B cell (primary cell): ENCODE results near the gene CDT1. TPM values are rescaled to one million over a fixed set of nuclear protein-coding genes. Genes with fewer than 3 reads are reported as not detected.

Source experiments
- ATAC-seq: fragments of 200-7000 bp; cut with Tn5 transposase; one replicate; pipeline ENCODE4 v1.10.0; 2021; ENCODE audit warnings: low read depth, mild to moderate bottlenecking, moderate number of reproducible peaks, moderate library complexity
- CTCF ChIA-PET: fragments of 350-600 bp; sonication (Branson Sonifier 250); formaldehyde crosslinking; loops from one replicate; lab custom pipeline; 2021; ENCODE audit warnings: antibody characterized with exemption, inconsistent platforms; lab: Charles Lee
- POLR2A ChIA-PET: fragments of 350-600 bp; sonication (Branson Sonifier 250); formaldehyde crosslinking; loops from one replicate; lab custom pipeline; 2021; ENCODE audit warnings: antibody characterized with exemption; lab: Charles Lee
- DNase-seq: peaks from one replicate; pipeline ENCODE4 v3.0.0; 2013
- H2AFZ ChIP-seq: 2 replicates; pipeline ENCODE4 v1.6.1; 2012; ENCODE audit warnings: mild to moderate bottlenecking, low read depth, low read length; ENCODE audit not compliant: insufficient read depth, poor library complexity, severe bottlenecking
- H3K27ac ChIP-seq, 2 donors: 1 replicate in 1 of 2; 2 replicates in 1 of 2; pipeline ENCODE4 v1.5.1; 2012 to 2013; ENCODE audit warnings: low read length in 2 of 2, mild to moderate bottlenecking in 2 of 2, moderate library complexity in 1 of 2
- H3K27me3 ChIP-seq, 4 experiments: fragments of 200-600 bp in 1 of 4; sonication (generic) in 1 of 4; replicated peaks in 1 of 4; 1 replicate in 2 of 4; 2 replicates in 2 of 4; pipeline versions ENCODE4 v1.6.1 to v1.7.0; 2013 to 2016; ENCODE audit warnings: low read length in 3 of 4, mild to moderate bottlenecking in 2 of 4, mixed read lengths in 1 of 4, moderate library complexity in 1 of 4; ENCODE audit not compliant: insufficient read depth in 4 of 4, control insufficient read depth in 3 of 4; ENCODE audit errors: control extremely low read depth in 1 of 4
- H3K36me3 ChIP-seq, 2 experiments: replicated peaks in 1 of 2; 1 replicate in 1 of 2; 2 replicates in 1 of 2; pipeline versions ENCODE4 v1.6.1 to v1.7.1; 2013; ENCODE audit warnings: low read length in 1 of 2; ENCODE audit not compliant: insufficient read depth in 2 of 2, control insufficient read depth in 1 of 2; ENCODE audit errors: control extremely low read depth in 1 of 2, extremely low read depth in 1 of 2
- H3K4me1 ChIP-seq, 2 donors: fragments of 200-600 bp in 1 of 2; sonication (generic) in 1 of 2; 1 replicate in 1 of 2; 2 replicates in 1 of 2; pipeline versions ENCODE4 v1.5.1 to v1.6.1; 2013 to 2017; ENCODE audit warnings: low read length in 2 of 2; ENCODE audit not compliant: control insufficient read depth in 2 of 2, insufficient read depth in 2 of 2
- H3K4me2 ChIP-seq: replicated peaks from 2 replicates; pipeline ENCODE3; 2012; ENCODE audit warnings: mild to moderate bottlenecking, low read depth, low read length; ENCODE audit not compliant: poor library complexity, severe bottlenecking
- H3K4me3 ChIP-seq, 5 experiments: fragments of 200-600 bp in 1 of 5; sonication (generic) in 1 of 5; 1 replicate in 3 of 5; 2 replicates in 2 of 5; pipeline versions ENCODE4 v1.5.1 to v1.7.0; 2011 to 2016; ENCODE audit warnings: low read length in 4 of 5, mild to moderate bottlenecking in 4 of 5, low read depth in 2 of 5, control low read depth in 1 of 5, moderate library complexity in 1 of 5; ENCODE audit not compliant: insufficient read depth in 1 of 5; ENCODE audit errors: control extremely low read depth in 1 of 5, extremely low read depth in 1 of 5
- H3K79me2 ChIP-seq: fragments of 200-600 bp; sonication (generic); one replicate; pipeline ENCODE4 v1.6.0; 2016; ENCODE audit warnings: low read length; ENCODE audit not compliant: control insufficient read depth, insufficient read depth
- H3K9ac ChIP-seq: fragments of 200-600 bp; sonication (generic); 2 replicates; pipeline ENCODE4 v1.6.1; 2017; ENCODE audit warnings: mild to moderate bottlenecking, low read length, moderate library complexity
- H3K9me3 ChIP-seq, 3 donors: one replicate each; pipeline versions ENCODE4 v1.6.1 to v1.7.1; 2013; ENCODE audit warnings: low read length in 2 of 3; ENCODE audit not compliant: control insufficient read depth in 2 of 3, insufficient read depth in 1 of 3; ENCODE audit errors: control extremely low read depth in 1 of 3
- H4K20me1 ChIP-seq: 2 replicates; pipeline ENCODE4 v1.6.0; 2012; ENCODE audit warnings: mild to moderate bottlenecking, low read length; ENCODE audit not compliant: insufficient read depth, control insufficient read depth, poor library complexity, severe bottlenecking
- H3K27ac Mint-ChIP-seq: one replicate; pipeline ENCODE4 v1.8.0; 2021; ENCODE audit warnings: mixed read lengths
- H3K27me3 Mint-ChIP-seq: one replicate; pipeline ENCODE4 v1.8.0; 2021; ENCODE audit warnings: mixed read lengths
- H3K4me1 Mint-ChIP-seq: one replicate; pipeline ENCODE4 v1.8.0; 2021; ENCODE audit warnings: mixed read lengths
- H3K4me3 Mint-ChIP-seq: one replicate; pipeline ENCODE4 v1.8.0; 2021; ENCODE audit warnings: mixed read lengths
- H3K9me3 Mint-ChIP-seq: one replicate; pipeline ENCODE4 v1.8.0; 2022; ENCODE audit warnings: mixed read lengths; ENCODE audit not compliant: insufficient read depth
- EZH2 ChIP-seq: IDR thresholded peaks from 2 replicates; pipeline ENCODE4 v1.6.1; 2012; ENCODE audit warnings: borderline replicate concordance, low read depth, mild to moderate bottlenecking, moderate library complexity, low read length; ENCODE audit not compliant: insufficient read depth, poor library complexity, severe bottlenecking
- WGBS: methylation state at CpG from one replicate; pipeline ENCODE4 v1.1.5; 2013; ENCODE audit warnings: missing lambda C conversion rate; ENCODE audit not compliant: insufficient coverage; 5-methylcytosine and 5-hydroxymethylcytosine counted together
- intact Hi-C: fragments of 100-400 bp; cut with micrococcal nuclease; formaldehyde crosslinking; loops from one replicate; pipeline ENCODE4 v1.10.0; 2022
- polyA plus RNA-seq: library from polyadenylated mRNA; depleted of rRNA; stranded (reverse); fragments of >200 nt; gene quantifications from 2 replicates; pipeline ENCODE4 v1.2.3, GENCODE V29; 2012
- total RNA-seq, 2 donors: library from RNA; stranded (reverse); fragments of 120-200 nt in 1 of 2; gene quantifications; 1 replicate in 1 of 2; 2 replicates in 1 of 2; pipeline versions ENCODE4 v1.2.3 to v1.2.4, GENCODE V29; 2013 to 2022
- TF ChIP-seq, protein P1 (sequence below): fragments of 200-600 bp; IDR thresholded peaks from one replicate; pipeline ENCODE4 v1.8.0; 2022; ENCODE audit warnings: antibody characterized with exemption, mild to moderate bottlenecking

The CDT1 gene
- total and polyA plus RNA-seq, 2 donors (not counting 1 experiment from before 2014, with no cell fraction given), result 0.27 to 0.36 TPM

GRCh38 chr16:88768071-88768783, 35.4 kb upstream of the CDT1 start:
- ATAC-seq (no peak), DNase-seq (no peak)
- H3K9ac ChIP-seq, result no peak overlapping the region
- peaks cover 0 to 4% of the 10 kb centered on the region in 2 experiments for H3K36me3 ChIP-seq
- Mint-ChIP-seq H3K4me1 (peaks cover 56% of the 10 kb centered on the region), H3K27me3 (no peaks in the 10 kb centered on the region), H3K4me3 (no peak overlapping the region), H3K27ac (peak overlapping the region; percentile 81), H3K9me3 (no peaks in the 10 kb centered on the region)
- ChIA-PET POLR2A (interaction anchor here (2.1 kb wide), 1 partner anchor 13 kb away, joined by 7 read pairs; no protein-coding TSS in a partner anchor), CTCF (interaction anchor here (2.7 to 8.4 kb wide), 2 partner anchors 14 to 31 kb away, joined by 18 to 68 read pairs; partner anchors contain the start of gene PIEZO1)
- H3K4me1 ChIP-seq, result peaks cover 52 to 66% of the 10 kb centered on the region in 2 donors
- TF ChIP-seq EZH2, result no peak
- TF ChIP-seq, protein P1, sequence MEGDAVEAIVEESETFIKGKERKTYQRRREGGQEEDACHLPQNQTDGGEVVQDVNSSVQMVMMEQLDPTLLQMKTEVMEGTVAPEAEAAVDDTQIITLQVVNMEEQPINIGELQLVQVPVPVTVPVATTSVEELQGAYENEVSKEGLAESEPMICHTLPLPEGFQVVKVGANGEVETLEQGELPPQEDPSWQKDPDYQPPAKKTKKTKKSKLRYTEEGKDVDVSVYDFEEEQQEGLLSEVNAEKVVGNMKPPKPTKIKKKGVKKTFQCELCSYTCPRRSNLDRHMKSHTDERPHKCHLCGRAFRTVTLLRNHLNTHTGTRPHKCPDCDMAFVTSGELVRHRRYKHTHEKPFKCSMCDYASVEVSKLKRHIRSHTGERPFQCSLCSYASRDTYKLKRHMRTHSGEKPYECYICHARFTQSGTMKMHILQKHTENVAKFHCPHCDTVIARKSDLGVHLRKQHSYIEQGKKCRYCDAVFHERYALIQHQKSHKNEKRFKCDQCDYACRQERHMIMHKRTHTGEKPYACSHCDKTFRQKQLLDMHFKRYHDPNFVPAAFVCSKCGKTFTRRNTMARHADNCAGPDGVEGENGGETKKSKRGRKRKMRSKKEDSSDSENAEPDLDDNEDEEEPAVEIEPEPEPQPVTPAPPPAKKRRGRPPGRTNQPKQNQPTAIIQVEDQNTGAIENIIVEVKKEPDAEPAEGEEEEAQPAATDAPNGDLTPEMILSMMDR, result no peak
- peaks cover 93% of the 10 kb centered on the region for H4K20me1 ChIP-seq
- H3K4me3 ChIP-seq, result no peak overlapping the region
- peak overlapping the region; percentile 65 for H3K4me2 ChIP-seq
- H3K79me2 ChIP-seq, result peaks cover 98% of the 10 kb centered on the region
- H3K27me3 ChIP-seq, result no peaks in the 10 kb centered on the region
- no peaks in the 10 kb centered on the region for H3K9me3 ChIP-seq
- WGBS, result 86% methylated on average over 16 of the region's 24 CpGs
- intact Hi-C loops, result no loop called here
- H2AFZ ChIP-seq, result no peak overlapping the region
- H3K27ac ChIP-seq, result peak overlapping the region in 1 of 2 donors; percentile 45
